ENCODE measurements around the gene RNF213.

DNA sequence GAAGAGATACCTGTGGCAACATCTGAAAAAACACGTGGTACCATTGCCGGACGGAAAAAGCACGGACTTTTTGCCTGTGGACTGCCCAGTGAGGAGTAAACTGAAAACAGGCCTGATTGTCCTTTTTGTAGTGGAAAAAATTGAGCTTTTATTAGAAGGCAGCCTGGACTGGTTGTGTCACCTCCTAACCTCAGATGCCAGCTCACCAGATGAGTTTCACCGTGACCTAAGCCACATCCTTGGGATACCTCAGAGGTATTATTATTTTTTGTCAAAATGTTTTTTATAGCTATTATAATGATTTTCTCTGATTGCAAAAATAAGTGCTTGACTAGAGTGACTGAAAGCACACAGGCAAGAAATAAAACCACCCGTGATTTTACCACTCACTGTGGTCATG is 34.9 kb downstream of the RNF213 start:
- TF ChIP-seq ZNF529 (tag by site-specific recombination; IDR thresholded peaks at IDR 0.05; ENCODE audit: insufficient replicate concordance) (no peak), ATF2 (tag by site-specific recombination; IDR thresholded peaks at IDR 0.05; ENCODE audit: low read depth) (no peak), ZNF174 (tag by site-specific recombination; IDR thresholded peaks at IDR 0.05) (no peak), MYNN (tag by site-specific recombination; IDR thresholded peaks at IDR 0.05; ENCODE audit: borderline replicate concordance) (no peak), ZNF324 (tag by site-specific recombination; IDR thresholded peaks at IDR 0.05) (no peak), SETDB1 (IDR thresholded peaks at IDR 0.05; ENCODE audit: insufficient read length, low read length) (no peak), BCL11B (tag by site-specific recombination; IDR thresholded peaks at IDR 0.05; ENCODE audit: low read depth) (no peak), ZNF530 (tag by site-specific recombination; IDR thresholded peaks at IDR 0.05; ENCODE audit: low read depth) (no peak), TRIM28 (IDR thresholded peaks at IDR 0.05; ENCODE audit: borderline replicate concordance, low read length) (no peak), MZF1 (tag by site-specific recombination; IDR thresholded peaks at IDR 0.05; ENCODE audit: borderline replicate concordance) (no peak)
- TF ChIP-seq, protein P1, sequence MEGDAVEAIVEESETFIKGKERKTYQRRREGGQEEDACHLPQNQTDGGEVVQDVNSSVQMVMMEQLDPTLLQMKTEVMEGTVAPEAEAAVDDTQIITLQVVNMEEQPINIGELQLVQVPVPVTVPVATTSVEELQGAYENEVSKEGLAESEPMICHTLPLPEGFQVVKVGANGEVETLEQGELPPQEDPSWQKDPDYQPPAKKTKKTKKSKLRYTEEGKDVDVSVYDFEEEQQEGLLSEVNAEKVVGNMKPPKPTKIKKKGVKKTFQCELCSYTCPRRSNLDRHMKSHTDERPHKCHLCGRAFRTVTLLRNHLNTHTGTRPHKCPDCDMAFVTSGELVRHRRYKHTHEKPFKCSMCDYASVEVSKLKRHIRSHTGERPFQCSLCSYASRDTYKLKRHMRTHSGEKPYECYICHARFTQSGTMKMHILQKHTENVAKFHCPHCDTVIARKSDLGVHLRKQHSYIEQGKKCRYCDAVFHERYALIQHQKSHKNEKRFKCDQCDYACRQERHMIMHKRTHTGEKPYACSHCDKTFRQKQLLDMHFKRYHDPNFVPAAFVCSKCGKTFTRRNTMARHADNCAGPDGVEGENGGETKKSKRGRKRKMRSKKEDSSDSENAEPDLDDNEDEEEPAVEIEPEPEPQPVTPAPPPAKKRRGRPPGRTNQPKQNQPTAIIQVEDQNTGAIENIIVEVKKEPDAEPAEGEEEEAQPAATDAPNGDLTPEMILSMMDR (tag by site-specific recombination; IDR thresholded peaks at IDR 0.05), result no peak

All from HEK293 (cell line).